ENCODE results near the gene SCN2A.
"Not testable (repeated sequence)": the region's sequence is repeated elsewhere in the genome, so short reads cannot be mapped to it uniquely, and the experiment has no call there.

The SCN2A gene

DNA sequence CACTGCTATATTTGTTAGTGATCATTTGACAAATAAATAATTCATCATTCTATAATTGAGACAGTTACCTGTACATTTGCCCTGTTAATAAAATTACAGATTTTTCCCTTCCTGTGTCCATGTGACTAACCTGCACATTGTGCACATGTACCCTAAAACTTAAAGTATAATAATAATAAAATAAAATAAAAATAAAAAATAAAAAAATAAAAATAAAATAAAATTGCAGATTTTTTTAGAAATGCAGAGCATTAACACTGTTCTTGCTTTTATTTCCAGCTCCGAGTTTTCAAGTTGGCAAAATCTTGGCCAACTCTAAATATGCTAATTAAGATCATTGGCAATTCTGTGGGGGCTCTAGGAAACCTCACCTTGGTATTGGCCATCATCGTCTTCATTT lies 105.1 kb downstream of the SCN2A start:
- not testable (repeated sequence) for DNase-seq

DNA sequence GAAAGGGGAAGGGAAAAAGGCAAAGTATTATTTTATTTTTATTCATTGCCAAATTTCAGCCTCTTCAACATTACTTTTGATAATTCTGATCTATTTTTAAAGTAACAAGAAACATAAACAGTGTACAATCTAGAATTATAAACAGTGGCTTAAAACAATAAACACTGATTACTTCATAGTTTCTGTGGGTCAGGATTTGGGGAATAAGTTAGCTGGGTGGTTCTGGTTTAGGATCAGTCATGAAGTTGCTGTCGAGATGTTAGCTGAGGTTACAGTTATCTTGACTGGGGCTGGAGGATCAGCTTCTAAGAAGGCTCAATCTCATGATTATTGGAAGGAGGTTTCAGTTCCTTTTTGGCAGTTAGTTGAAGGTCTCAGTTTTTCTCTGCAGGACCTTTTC lies 109.2 kb downstream of the SCN2A start:
- peak; percentile 64 for DNase-seq

DNA sequence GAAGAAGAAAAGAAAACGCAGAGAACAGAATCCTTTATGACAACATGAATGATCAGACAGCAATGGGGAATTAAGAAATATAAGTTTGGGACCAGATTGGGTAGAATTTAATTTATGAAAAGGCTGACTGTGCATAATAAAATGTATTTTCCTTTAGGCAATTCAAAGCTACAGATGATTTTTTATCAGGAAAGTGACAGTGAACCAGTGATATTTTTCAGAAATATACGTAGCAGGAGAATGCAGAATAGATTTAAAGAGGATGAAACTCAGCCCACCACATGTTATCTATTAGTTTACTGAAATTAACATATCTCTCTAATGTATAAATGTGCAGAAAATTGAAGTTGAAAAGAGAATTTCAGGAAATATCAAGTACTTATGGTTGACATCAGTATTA lies 110.0 kb downstream of the SCN2A start:
- no peak for DNase-seq

DNA sequence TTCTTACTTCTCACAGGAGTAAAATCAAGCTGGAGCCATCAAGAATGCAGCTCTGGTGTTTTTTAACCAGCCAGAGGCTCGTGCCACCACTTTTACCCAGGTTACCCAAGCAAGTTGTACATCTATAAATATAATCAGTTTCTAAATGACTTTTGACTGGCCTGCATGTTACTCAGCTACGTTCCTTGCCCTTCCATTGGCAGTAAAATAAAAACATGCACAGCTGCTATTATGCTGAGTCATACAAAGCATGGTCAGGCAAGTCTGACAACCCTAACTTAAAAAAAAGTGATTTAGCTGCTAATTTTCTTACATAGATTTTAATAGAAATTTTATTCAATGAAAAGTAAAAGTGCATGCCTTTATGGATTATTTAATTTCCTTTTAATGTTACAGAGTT lies 118.5 kb downstream of the SCN2A start:
- DNase-seq: peak; percentile 53

DNA sequence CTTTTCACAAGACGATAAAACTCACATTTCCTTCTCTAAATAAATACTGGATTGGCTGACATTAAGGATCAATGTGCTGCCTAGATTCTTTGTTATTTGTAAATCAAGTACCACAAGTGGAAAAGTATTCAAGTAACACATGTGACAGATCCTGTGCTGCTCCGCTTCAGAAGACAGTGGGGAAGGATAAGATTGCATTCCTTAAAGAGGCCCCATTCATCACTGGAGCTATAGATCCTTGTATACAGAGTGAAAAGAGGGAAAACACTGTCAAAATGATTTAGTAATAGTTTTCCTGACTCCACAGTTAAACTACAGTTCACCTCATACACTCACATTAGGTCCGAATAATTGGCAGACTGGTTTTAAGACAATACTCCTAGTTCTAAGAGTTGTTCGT lies 122.3 kb downstream of the SCN2A start:
- no peak for DNase-seq

DNA sequence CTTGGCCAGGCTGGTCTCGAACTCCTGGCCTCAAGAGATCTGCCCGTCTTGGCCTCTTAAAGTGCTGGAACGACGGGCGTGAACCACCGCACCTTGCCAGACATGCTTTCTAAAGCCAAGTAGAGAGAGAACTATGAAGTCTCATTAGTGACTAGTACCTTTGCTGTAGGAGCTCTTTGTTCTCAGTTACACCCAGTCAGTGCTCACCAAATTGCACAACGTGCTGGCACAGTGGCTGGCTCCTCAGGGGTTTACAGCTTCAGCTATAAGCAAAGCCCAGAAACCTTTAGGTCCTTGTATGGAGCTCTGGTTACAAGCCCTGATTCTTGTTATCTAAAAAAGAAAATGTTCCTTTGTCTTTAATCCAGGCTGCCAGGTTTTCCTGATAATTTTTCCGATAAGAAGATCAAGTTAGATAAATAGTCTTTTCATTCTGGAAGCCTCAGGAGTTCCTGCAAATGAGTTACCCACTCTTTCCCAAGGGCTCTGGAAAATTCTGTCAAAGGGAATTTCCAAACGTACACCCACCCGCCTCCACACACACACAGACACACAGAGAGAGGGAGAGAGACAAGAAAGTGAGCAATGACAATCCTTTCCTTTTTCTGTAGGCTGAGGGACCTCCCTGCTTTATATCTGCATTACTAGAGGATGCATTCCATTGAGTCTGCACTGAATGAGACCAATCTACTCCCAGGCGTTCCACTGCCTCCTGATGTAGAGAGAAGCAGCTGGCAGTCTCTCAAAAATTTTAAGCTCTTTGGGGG lies 130.1 kb downstream of the SCN2A start:
- DNase-seq: no peak

DNA sequence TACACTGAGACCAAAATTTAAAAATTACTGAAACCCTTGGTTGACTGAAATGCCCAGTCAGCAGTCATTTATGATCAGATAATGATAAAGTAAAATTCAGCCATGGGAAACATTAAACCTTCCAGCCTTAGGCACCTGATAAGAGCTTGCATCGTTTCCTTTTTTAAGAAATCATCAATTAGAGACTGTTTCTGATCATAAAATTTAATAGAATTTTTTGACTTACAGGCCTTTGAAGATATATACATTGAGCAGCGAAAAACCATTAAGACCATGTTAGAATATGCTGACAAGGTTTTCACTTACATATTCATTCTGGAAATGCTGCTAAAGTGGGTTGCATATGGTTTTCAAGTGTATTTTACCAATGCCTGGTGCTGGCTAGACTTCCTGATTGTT lies 130.7 kb downstream of the SCN2A start:
- DNase-seq: no peak

DNA sequence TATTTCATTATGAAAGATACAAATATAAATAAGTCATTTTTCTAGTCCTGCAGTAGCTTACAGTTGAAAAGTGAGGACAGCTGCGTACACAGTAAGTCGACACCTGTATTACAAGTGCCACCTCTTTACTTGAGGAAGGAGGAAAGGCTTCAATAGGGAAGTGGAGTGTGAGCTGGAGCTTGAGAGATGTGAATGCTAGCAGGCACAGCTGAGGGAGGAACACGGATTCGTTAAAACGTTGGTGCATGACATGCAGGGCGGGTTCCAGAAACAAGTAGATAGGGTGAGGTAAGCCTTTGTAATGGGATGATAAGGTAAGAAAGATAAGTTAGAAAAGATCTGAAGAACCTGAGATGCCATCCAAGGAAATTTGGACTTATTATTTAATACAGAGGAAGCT lies 132.1 kb downstream of the SCN2A start:
- peak; percentile 23 for DNase-seq

DNA sequence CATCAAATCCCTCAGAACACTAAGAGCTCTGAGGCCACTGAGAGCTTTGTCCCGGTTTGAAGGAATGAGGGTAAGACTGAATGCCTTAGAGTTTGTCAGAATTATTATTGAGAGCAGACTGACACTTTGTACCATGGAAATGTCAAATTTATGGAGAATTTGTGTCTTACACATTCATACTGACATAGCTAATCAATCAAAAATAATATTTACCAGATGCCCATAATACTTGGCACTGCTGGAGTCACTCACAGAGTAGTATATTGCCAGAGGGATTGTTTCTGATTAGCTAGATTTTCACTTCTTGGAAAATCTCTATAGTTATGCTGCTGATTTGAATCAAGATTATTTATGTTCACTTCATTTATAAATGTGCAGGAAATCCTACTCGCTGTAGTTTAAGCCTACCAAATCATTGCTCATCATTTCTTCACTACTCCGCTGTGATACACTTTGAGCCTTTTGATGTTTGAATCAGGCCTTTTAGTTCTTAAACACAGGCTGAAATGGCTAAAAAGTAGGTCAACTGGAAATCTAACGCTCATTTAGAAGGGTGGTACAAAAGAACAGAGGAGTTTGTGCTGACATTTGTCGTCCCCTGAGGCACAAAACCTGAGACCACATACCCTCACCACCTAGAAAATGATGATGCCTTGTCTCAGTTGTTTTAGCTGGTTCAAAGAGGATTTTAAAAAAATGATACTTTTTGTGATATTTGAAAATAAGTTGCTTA lies 134.2 kb downstream of the SCN2A start:
- DNase-seq: no peak

DNA sequence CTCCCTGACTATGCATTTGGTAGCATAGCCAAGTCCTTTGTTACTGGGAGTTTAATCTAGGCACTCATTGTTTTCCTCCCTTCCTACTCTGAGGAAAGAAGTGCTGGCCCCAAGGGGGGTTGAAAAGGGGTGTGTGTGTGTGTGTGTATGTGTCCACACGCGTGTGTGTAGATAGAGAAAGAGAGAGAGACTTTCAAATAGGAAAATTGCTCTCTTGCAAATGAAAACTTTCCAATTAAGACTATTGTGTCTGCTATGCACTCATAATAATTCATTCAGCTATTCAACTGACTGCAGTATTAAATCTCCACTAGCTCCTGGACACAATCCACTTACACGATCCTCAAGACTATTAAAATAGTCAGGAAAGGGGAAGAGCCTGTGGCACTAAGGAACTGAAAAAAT lies 137.4 kb downstream of the SCN2A start:
- DNase-seq: no peak

DNA sequence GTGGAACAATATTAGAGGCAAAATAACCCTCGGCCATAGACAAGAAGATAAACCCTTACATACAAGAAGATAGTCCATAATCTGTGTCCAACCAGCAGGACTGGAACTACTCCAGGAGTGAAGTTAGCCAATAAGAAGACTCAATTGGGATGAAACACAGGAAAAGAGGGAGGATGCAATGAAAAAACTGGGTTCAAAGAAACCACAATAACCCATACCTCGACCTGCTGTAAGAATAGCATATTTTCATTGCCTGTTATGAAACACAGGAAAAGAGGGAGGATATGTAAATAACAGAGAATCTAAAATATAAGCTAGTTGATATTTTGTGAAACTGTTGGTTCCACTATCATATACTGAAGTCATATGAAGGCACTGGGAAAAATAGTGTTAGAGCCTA lies 143.1 kb downstream of the SCN2A start:
- no peak for DNase-seq

DNA sequence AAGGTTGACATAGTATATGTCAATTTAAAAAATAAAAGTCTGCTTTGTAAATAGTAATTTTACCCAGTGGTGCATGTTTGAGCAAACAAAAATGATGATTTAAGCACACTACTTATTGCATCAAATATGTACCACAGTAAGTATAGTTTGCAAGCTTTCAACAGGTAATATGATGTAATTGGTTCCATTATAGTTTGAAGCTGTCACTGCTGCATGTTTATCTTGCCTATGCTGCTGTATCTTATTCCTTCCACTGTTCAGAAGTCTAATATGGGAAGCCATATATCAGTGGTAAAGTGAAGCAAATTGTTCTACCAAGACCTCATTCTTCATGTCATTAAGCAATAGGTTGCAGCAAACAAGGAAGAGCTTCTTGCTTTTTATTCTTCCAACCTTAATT lies 151.7 kb downstream of the SCN2A start:
- DNase-seq: peak; percentile 38

DNA sequence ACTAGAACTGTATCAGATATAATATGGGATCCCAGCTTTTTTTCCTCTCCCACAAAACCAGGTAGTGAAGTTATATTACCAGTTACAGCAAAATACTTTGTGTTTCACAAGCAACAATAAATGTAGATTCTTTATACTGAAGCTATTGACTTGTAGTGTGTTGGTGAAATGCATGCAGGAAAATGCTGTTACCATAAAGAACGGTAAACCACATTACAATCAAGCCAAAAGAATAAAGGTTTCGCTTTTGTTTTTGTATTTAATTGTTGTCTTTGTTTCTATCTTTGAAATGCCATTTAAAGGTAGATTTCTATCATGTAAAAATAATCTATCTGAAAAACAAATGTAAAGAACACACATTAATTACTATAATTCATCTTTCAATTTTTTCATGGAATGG lies 152.6 kb downstream of the SCN2A start:
- peak; percentile 46 for DNase-seq

DNA sequence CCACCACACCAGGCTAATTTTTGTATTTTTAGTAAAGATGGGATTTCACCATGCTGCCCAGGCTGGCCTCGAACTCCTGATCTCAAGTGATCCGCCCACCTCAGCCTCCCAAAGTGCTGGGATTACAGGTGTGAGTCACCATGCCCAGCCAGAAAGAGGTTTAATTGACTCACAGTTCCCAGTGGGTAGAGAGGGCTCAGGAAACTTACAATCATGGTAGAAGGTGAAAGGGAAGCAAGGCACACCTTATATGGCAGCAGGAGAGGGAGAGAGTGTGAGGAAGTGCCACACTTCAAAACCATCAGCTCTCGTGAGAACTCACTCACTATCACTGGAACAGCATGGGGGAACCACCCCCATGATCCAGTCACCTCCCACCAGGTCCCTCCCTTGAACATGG lies 159.4 kb downstream of the SCN2A start:
- not testable (repeated sequence) for DNase-seq

DNA sequence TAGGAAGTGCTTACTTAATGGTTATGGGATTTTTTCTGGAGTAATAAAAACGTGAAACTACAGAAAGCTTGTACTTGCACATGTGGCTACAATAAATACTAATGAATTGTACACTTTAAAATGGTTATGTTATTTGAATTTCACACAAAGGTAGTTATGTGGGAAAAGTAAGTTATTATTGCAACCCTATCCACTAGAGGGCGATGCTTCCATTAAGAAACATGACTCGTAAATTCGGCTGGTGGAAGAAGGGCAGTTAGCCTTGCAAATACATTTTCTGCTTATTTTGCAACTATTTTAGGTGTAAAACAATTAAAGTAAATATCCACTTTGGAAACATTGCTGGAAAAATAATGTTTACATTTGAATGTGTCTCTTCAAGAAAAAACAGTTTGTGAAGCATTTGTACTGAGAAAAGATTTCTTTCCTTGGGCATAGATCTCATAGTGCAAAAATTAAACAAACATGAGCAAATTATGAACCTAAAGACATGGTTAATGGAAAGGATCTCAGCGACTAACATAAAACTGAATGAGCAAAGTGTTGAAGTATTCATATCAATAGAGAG lies 162.2 kb downstream of the SCN2A start:
- DNase-seq: peak; percentile 85

DNA sequence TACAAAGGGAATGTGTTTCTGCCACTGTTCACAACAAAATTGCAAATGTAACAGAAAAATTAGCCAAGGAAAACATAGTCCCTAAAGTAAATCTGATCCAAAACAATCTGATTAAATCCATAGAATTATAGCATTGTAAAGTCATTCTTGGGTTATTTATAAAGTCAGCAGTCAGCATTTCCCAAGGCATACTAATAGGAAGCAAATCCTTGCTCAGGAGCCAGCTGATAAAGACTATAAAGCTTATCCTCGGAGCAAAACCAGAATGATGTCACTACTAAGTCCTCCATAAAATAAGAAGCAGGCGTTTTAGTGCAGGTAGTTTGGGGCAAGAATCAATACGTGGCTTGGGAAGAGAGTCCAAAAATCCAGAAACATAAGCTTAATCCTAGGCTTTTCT lies 162.9 kb downstream of the SCN2A start:
- DNase-seq: no peak

DNA sequence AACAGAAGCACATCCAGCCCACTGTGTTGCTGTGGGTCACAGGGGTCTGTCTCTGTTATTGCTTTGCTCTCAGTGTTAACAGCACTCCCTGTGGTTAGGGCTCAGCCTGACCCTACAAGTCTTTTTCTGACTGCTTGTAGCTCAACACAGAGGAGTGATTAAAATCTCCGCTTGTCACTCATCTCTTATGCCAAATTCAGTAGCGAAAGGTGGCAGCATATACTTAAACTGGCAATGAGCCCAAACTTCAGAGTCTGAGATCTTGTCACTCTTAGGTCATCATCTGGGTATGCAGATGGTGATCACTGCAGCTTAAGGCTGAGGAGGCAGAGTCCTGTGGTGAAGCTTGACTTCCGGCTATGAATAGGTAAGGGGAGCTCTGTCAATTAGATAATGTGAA lies 167.0 kb downstream of the SCN2A start:
- DNase-seq: no peak

DNA sequence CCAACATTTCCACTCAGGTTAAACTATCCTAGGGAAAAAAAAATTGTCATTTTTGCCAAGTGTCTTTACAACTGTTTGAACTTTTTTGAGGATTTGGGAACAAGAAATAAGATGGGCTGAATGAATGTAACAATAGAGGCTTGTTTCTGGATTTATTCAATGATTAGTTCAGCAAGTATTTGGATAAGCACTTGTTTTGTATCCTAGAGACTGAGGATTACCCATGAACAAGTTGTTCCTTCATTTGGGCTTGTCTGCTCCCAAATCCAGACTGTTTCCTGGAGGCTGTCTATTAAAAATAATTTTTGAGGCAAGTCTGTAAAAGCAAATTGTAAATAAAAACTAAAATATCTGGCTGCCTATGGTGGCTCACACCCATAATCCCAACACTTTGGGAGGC lies 168.3 kb downstream of the SCN2A start:
- no peak for DNase-seq

DNA sequence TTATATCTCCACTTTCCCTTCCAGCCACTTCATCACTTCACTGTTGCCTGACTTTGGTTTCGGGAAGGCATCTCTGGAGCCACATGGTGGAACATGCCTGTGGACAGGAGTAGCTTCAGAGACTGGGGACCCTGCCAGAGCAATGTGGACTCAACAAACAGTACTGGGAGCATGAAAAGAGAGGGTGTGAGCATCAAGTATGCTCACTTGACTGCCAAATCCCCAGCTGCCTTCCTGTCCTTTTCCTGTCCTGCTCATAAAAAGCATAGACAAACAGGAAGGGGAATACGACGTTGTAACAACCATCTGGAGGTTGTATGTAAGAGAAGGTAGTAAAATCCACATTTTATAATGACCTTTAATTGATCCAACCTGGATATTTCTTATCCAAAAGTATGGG lies 169.0 kb downstream of the SCN2A start:
- no peak for DNase-seq

DNA sequence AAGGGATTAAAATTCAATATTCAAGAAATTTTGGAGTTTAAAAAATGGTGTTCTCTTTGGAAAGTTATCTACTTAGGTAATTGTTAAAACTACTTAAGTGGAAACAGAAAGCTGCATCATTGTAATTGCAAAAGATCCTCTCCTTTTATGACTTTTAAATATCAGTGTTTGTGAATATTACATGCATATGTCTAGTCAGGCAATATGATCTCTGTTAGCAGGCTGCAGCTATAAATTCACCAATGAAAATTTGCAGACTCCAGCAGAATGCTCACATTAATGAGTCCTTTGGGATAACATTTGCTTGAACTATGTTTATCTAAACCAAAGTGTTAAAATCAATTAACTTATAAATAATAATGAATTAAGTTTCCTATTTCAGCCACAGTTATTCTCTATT lies 171.1 kb downstream of the SCN2A start:
- no peak for DNase-seq

DNA sequence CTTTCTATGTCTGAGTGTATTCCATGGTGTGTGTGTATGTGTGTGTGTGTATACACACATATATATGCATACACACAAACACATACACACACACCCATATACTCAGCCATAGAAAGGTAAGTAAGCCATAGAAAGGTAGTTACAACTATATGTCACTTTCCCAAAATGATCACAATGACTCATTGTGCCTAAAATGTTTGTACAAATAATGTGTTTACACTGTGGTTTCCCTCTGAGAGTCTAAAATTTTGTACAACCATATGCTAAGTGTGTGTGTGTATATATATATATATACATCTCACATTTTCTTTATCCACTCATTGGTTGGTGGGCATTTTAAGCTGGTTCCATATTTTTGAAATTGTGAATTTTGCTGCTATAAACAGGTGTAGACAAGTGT lies 175.0 kb downstream of the SCN2A start:
- no peak for DNase-seq

DNA sequence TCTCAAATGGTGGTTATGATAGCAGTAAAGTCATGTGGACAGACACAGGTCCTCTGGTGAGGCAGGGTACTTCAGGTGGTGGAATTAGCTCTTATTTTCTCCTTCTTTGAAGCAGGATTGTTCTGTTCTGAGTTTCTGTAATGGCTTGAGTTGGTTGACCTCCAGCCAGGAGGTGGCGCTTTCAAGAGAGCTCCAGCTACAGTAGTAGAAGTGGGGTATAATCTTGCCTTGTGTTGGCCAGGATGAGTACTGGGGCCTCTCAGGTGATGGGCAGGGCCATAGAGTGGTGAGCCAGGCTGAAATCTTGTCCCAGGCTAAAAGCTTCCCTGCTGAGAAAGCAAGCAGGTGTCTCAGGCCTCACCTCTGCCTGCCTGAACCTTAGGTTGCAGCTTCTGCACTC lies 177.8 kb downstream of the SCN2A start:
- no peak for DNase-seq

DNA sequence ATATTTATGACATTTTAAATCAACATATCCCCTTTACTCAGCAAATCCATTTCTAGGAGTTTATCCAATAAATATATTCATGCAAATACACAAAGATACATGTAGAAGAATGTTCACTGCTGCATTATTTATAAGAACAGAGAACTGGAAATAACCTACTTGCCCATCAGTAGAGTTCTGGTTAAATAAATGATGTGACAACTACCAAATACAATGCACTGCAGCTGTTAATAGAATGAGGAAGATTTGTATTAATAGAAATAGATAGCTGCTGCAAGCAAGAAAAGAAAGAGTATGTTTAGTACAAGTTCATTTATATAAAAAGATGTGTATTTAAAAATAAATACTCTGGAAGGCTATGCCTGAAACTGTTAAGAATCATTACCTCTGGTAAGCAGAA lies 181.0 kb downstream of the SCN2A start:
- no peak for DNase-seq

DNA sequence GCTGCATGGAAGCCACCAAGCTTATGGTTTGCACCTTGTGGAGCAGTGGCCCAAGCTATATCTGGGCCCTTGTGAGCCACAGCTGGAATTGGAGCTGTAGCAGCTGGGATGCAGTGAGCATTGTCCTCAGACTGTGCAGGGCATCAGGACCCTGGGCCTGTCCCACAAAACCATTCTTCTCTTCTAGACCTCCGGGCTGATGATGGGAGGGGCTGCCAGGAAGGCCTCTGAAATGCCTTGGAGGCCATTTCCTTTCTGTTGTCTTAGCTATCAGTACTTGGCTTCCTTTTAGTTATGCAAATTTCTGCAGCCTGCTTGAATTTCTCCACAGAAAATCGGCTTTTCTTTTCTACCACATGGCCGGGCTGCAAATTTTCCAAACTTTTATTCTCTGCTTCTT lies 183.9 kb downstream of the SCN2A start:
- DNase-seq: no peak

Data from OCI-M1 (cell line).